Trophoblast cell (in vitro differentiated cells and primary cell): Measurements from ENCODE around the gene RHNO1.

Experiments used
- DNase-seq, 2 donors: peaks; one replicate each; pipeline ENCODE4 v3.0.0-alpha.2; 2016
- H2AFZ ChIP-seq: 2 replicates; pipeline ENCODE4 v1.6.1; 2013; ENCODE audit warnings: low read length, moderate library complexity, mild to moderate bottlenecking; ENCODE audit not compliant: insufficient read depth, poor library complexity
- H2AK5ac ChIP-seq: 2 replicates; pipeline ENCODE4 v1.6.1; 2013; ENCODE audit warnings: mild to moderate bottlenecking, low read length
- H2BK120ac ChIP-seq: 2 replicates; pipeline ENCODE4 v1.6.1; 2013; ENCODE audit warnings: low read length, mild to moderate bottlenecking, moderate library complexity; ENCODE audit not compliant: insufficient read depth, poor library complexity
- H2BK12ac ChIP-seq: 2 replicates; pipeline ENCODE4 v1.6.1; 2013; ENCODE audit warnings: mild to moderate bottlenecking, low read length, moderate library complexity
- H2BK5ac ChIP-seq: 2 replicates; pipeline ENCODE4 v1.6.1; 2013; ENCODE audit warnings: low read length, low read depth, moderate library complexity, mild to moderate bottlenecking; ENCODE audit not compliant: poor library complexity
- H3K14ac ChIP-seq: 2 replicates; pipeline ENCODE4 v1.6.1; 2013; ENCODE audit warnings: mild to moderate bottlenecking, low read length
- H3K18ac ChIP-seq: 2 replicates; pipeline ENCODE4 v1.6.1; 2013; ENCODE audit warnings: mild to moderate bottlenecking, low read length
- H3K23ac ChIP-seq: 2 replicates; pipeline ENCODE4 v1.6.1; 2013; ENCODE audit warnings: low read length
- H3K27ac ChIP-seq: 2 replicates; pipeline ENCODE4 v1.5.1; 2013; ENCODE audit warnings: low read depth, mild to moderate bottlenecking, inconsistent platforms, low read length, moderate library complexity
- H3K27me3 ChIP-seq: 2 replicates; pipeline ENCODE4 v1.6.1; 2013; ENCODE audit warnings: inconsistent platforms, mild to moderate bottlenecking, low read length, moderate library complexity; ENCODE audit not compliant: insufficient read depth
- H3K36me3 ChIP-seq, 2 experiments: 1 replicate in 1 of 2; 2 replicates in 1 of 2; pipeline ENCODE4 v1.6.1; 2013; ENCODE audit warnings: low read length in 2 of 2, mild to moderate bottlenecking in 2 of 2, moderate library complexity in 1 of 2; ENCODE audit not compliant: insufficient read depth in 2 of 2, control insufficient read depth in 1 of 2
- H3K4ac ChIP-seq: 2 replicates; pipeline ENCODE4 v1.6.1; 2013; ENCODE audit warnings: low read depth, mild to moderate bottlenecking, low read length, moderate library complexity
- H3K4me1 ChIP-seq, 2 experiments: 1 replicate in 1 of 2; 2 replicates in 1 of 2; pipeline ENCODE4 v1.6.1; 2013; ENCODE audit warnings: low read length in 2 of 2, mild to moderate bottlenecking in 2 of 2, moderate library complexity in 1 of 2; ENCODE audit not compliant: insufficient read depth in 2 of 2, control insufficient read depth in 1 of 2
- H3K4me2 ChIP-seq: 2 replicates; pipeline ENCODE4 v1.6.1; 2013; ENCODE audit warnings: inconsistent platforms, mild to moderate bottlenecking, low read length, moderate library complexity
- H3K4me3 ChIP-seq: 2 replicates; pipeline ENCODE4 v1.5.1; 2013; ENCODE audit warnings: mild to moderate bottlenecking, low read depth, low read length, inconsistent platforms
- H3K79me1 ChIP-seq: one replicate; pipeline ENCODE4 v1.6.1; 2013; ENCODE audit warnings: low read length
- H3K79me2 ChIP-seq: 2 replicates; pipeline ENCODE4 v1.6.1; 2013; ENCODE audit warnings: low read length, mild to moderate bottlenecking; ENCODE audit not compliant: control insufficient read depth, insufficient read depth, poor library complexity
- H3K9ac ChIP-seq: 2 replicates; pipeline ENCODE4 v1.6.1; 2013; ENCODE audit warnings: mild to moderate bottlenecking, low read length
- H3K9me3 ChIP-seq: 2 replicates; pipeline ENCODE4 v1.6.1; 2013; ENCODE audit warnings: low read depth, mild to moderate bottlenecking, control low read depth, inconsistent platforms, low read length; ENCODE audit not compliant: insufficient read depth
- H4K12ac ChIP-seq: 2 replicates; pipeline ENCODE4 v1.6.1; 2013; ENCODE audit warnings: low read depth, mild to moderate bottlenecking, low read length, moderate library complexity
- H4K8ac ChIP-seq: 2 replicates; pipeline ENCODE4 v1.6.1; 2013; ENCODE audit warnings: low read depth, mild to moderate bottlenecking, low read length, moderate library complexity
- H4K91ac ChIP-seq: one replicate; pipeline ENCODE4 v1.6.1; 2013; ENCODE audit warnings: low read depth, mild to moderate bottlenecking, low read length, moderate library complexity
- WGBS: extraction: QIAGEN DNeasy Blood & Tissue Kit; methylation state at CpG from one replicate; pipeline ENCODE4 v1.1.7; 2013; ENCODE audit warnings: missing lambda C conversion rate; ENCODE audit not compliant: insufficient read length, insufficient coverage; ENCODE audit errors: extremely low coverage; 5-methylcytosine and 5-hydroxymethylcytosine counted together

The RHNO1 gene

DNA sequence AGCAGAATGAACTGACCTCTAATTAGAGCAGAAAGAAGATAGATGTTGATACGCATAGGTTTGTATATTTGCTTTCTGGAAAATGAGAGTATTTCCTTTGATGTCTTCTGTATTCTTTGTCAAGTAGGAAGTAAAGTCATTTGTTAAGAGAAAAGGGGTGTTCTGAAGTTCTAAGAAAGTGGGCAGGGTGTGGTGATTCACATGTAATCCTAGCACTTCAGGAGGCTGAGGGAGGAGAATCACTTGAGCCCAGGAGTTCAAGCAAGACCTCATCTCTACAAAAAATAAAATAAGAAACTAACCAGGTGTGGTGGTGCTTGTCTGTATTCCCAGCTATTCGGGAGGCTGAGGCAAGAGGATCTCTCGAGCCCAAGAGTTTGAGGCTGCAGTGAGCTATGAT lies 2.8 kb downstream of the RHNO1 start:
- Histone ChIP-seq H3K4me1 (peaks cover 5 to 9% of the 10 kb centered on the region in 2 experiments), H4K8ac (no peak overlapping the region)
- no CpG with 5 or more reads among the region's 3 CpGs for WGBS

DNA sequence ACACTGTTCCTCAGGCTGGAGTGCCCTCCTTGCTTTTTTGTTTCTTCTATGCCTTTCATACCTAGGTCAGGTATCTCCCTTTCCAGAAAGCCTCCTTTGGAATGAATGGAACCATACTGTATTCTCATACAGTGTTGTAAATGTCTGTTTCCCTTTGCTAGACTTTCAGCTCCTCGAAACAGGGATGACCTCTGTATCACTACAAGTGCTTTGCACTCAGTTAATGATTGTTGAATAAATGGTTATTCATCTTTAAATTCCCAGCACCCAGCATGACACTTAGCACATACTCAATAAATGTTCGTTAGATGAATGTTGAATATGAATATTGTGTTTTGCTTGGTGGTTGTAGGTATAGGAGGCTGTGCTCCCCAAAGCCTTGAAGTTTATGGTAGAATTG lies 7.8 kb downstream of the RHNO1 start:
- Histone ChIP-seq H3K14ac (no peak overlapping the region), H3K4me2 (no peak overlapping the region), H2BK12ac (no peak overlapping the region), H3K9me3 (no peaks in the 10 kb centered on the region), H2AK5ac (no peak overlapping the region), H2BK120ac (no peak overlapping the region), H3K27me3 (no peaks in the 10 kb centered on the region), H4K91ac (no peak overlapping the region), H2AFZ (no peak overlapping the region), H3K79me1 (no peaks in the 10 kb centered on the region), H4K12ac (no peak overlapping the region), H4K8ac (no peak overlapping the region), H3K4me1 (no peaks in the 10 kb centered on the region), H3K27ac (no peak overlapping the region), H3K9ac (no peak overlapping the region), H3K18ac (no peak overlapping the region), H3K23ac (no peak overlapping the region), H3K4me3 (no peak overlapping the region), H3K79me2 (no peaks in the 10 kb centered on the region), H3K36me3 (peaks cover 5 to 12% of the 10 kb centered on the region in 2 experiments), H3K4ac (no peak overlapping the region), H2BK5ac (no peak overlapping the region)
- no peak for DNase-seq
- WGBS: no CpG with 5 or more reads among the region's 2 CpGs

More for the DNA sequence above, 2.8 kb downstream of the RHNO1 start:
- Histone ChIP-seq H3K36me3 (peaks cover 0 to 3% of the 10 kb centered on the region in 2 experiments), H3K27me3 (no peaks in the 10 kb centered on the region), H3K79me1 (peaks cover 12% of the 10 kb centered on the region), H2AFZ (no peak overlapping the region), H4K91ac (no peak overlapping the region), H2BK5ac (no peak overlapping the region), H4K12ac (no peak overlapping the region), H3K4me3 (no peak overlapping the region), H3K4me2 (no peak overlapping the region), H3K9me3 (no peaks in the 10 kb centered on the region), H3K4ac (peak overlapping the region; percentile 44), H3K9ac (no peak overlapping the region), H3K79me2 (peaks cover 13% of the 10 kb centered on the region), H3K27ac (no peak overlapping the region), H2BK12ac (no peak overlapping the region), H2AK5ac (no peak overlapping the region), H2BK120ac (no peak overlapping the region), H3K23ac (no peak overlapping the region), H3K18ac (no peak overlapping the region), H3K14ac (no peak overlapping the region)
- no peak for DNase-seq

DNA sequence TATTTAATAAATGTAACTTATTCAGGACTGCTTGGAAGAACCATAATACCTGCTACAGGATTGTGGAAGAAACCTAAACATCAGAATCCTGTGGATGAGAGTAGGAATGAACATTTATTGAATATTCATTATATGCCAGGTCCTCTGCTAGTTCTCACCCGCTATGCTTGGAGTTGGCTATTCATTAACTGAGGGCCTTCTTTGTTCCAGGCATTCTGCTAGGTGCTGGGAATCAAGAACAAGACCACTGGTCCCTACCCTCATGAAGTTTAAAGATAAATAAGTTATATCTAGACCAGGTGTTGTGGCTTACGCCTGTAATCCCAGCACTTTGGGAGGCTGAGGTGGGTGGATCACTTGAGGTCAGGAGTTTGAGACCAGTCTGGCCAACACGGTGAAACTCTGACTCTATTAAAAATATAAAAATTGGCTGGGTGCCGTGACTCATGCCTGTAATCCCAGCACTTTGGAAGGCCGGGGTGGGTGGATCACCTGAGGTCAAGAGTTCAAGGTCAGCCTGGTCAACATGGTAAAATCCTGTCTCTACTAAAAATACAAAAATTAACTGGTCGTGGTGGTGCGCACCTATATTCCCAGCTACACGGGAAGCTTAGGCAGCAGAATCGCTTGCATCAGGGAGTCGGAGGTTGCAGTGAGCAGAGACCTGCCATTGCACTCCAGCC lies 9.9 kb downstream of the RHNO1 start:
- peaks cover 8% of the 10 kb centered on the region for H3K79me2 ChIP-seq
- H3K4me2 ChIP-seq: no peak overlapping the region
- no peak overlapping the region for H3K27ac ChIP-seq
- WGBS: no CpG with 5 or more reads among the region's 10 CpGs
- no peak overlapping the region for H3K9ac ChIP-seq
- no peak overlapping the region for H4K91ac ChIP-seq
- H4K12ac ChIP-seq: no peak overlapping the region
- peaks cover 5 to 12% of the 10 kb centered on the region in 2 experiments for H3K36me3 ChIP-seq
- no peaks in the 10 kb centered on the region for H3K27me3 ChIP-seq
- no peak overlapping the region for H2BK12ac ChIP-seq
- no peak overlapping the region for H3K23ac ChIP-seq
- H4K8ac ChIP-seq: no peak overlapping the region
- peaks cover 3% of the 10 kb centered on the region in 2 experiments for H3K4me1 ChIP-seq
- H3K79me1 ChIP-seq: peaks cover 10% of the 10 kb centered on the region
- H3K4me3 ChIP-seq: no peak overlapping the region
- H2AFZ ChIP-seq: no peak overlapping the region
- DNase-seq: no peak
- no peak overlapping the region for H2AK5ac ChIP-seq
- H3K9me3 ChIP-seq: no peaks in the 10 kb centered on the region
- no peak overlapping the region for H3K4ac ChIP-seq
- no peak overlapping the region for H3K18ac ChIP-seq
- H2BK5ac ChIP-seq: no peak overlapping the region
- H3K14ac ChIP-seq: no peak overlapping the region
- H2BK120ac ChIP-seq: no peak overlapping the region

DNA sequence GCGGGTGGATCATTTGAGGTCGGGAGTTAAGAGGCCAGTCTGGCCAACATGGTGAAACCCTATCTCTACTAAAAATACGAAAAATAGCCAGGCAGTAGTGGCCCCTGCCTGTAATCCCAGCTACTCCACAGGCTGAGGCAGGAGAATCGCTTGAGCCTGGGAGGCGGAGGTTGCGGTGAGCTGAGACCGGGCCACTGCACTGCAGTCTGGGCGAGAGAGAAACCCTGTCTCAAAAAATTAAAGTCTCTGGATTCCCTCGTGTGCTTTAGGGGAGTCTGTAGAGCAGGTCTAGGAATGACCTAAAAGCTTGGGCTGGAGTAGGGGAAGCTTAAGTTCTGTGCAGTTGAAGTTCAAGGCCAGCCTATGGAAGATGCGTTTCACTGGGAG lies 13.0 kb downstream of the RHNO1 start:
- peak overlapping the region; percentile 85 for H3K4me2 ChIP-seq
- H3K36me3 ChIP-seq: peaks cover 5 to 12% of the 10 kb centered on the region in 2 experiments
- H3K27me3 ChIP-seq: no peaks in the 10 kb centered on the region
- H2BK120ac ChIP-seq: peak overlapping the region; percentile 77
- peak overlapping the region; percentile 56 for H2BK12ac ChIP-seq
- H4K8ac ChIP-seq: peak overlapping the region; percentile 95
- no peaks in the 10 kb centered on the region for H3K9me3 ChIP-seq
- peak overlapping the region; percentile 97 for H4K12ac ChIP-seq
- H3K4me3 ChIP-seq: peak overlapping the region; percentile 91
- H2BK5ac ChIP-seq: peak overlapping the region; percentile 78
- DNase-seq: no peak
- H4K91ac ChIP-seq: peak overlapping the region; percentile 92
- peak overlapping the region; percentile 88 for H3K18ac ChIP-seq
- no CpG with 5 or more reads among the region's 10 CpGs for WGBS
- H3K4me1 ChIP-seq: peaks cover 5 to 6% of the 10 kb centered on the region in 2 experiments
- H3K23ac ChIP-seq: no peak overlapping the region
- peaks cover 10% of the 10 kb centered on the region for H3K79me1 ChIP-seq
- peaks cover 8% of the 10 kb centered on the region for H3K79me2 ChIP-seq
- peak overlapping the region; percentile 97 for H2AFZ ChIP-seq
- peak overlapping the region; percentile 76 for H3K4ac ChIP-seq
- H3K27ac ChIP-seq: no peak overlapping the region
- H3K9ac ChIP-seq: peak overlapping the region; percentile 89
- peak overlapping the region; percentile 93 for H3K14ac ChIP-seq
- peak overlapping the region; percentile 96 for H2AK5ac ChIP-seq
